H1 (cell line): ENCODE measurements around the gene IFT122. TPM values are rescaled to one million over a fixed set of nuclear protein-coding genes. Genes with fewer than 3 reads are reported as not detected.

ENCODE experiments used
- ATF2 ChIP-seq: IDR thresholded peaks from 2 replicates; pipeline ENCODE4 v1.6.1; 2012; ENCODE audit warnings: low read length, inconsistent platforms
- CHD2 ChIP-seq: IDR thresholded peaks from 2 replicates; pipeline ENCODE4 v1.6.1; 2012; ENCODE audit warnings: low read length, improper control_type of control experiment
- FOSL1 ChIP-seq: IDR thresholded peaks from 2 replicates; pipeline ENCODE4 v1.6.1; 2011; ENCODE audit warnings: mild to moderate bottlenecking, low read depth, low read length, moderate library complexity; ENCODE audit not compliant: insufficient read depth
- KDM4A ChIP-seq: IDR thresholded peaks from one replicate; pipeline ENCODE4 v1.7.1; 2012; ENCODE audit warnings: low read depth, mild to moderate bottlenecking, moderate library complexity, low read length, inconsistent platforms; ENCODE audit not compliant: severe bottlenecking
- RNF2 ChIP-seq: fragments of 200-900, 300-1000 bp; sonication (generic); IDR thresholded peaks from 2 replicates; pipeline ENCODE4 v1.7.1; 2016; ENCODE audit warnings: borderline replicate concordance, low read depth, mild to moderate bottlenecking, antibody characterized with exemption, low read length; ENCODE audit not compliant: poor library complexity, severe bottlenecking; ENCODE audit errors: missing control alignments
- SP2 ChIP-seq: IDR thresholded peaks from 2 replicates; pipeline ENCODE4 v1.6.1; 2012; ENCODE audit warnings: mild to moderate bottlenecking, low read length, inconsistent platforms
- TBP ChIP-seq: IDR thresholded peaks from 2 replicates; pipeline ENCODE4 v1.6.1; 2011; ENCODE audit warnings: low read depth, low read length, improper control_type of control experiment
- polyA plus RNA-seq, 7 experiments: library from polyadenylated mRNA; depleted of rRNA in 3 of 7; stranded (reverse) in 5 of 7; unstranded in 2 of 7; fragments of >200 nt in 5 of 7; fragments of 200-250 nt in 2 of 7; gene quantifications; 1 replicate in 5 of 7; 2 replicates in 1 of 7; 4 replicates in 1 of 7; pipeline versions ENCODE4 v1.2.1 to v1.2.3, GENCODE V29; 2011 to 2013; ENCODE audit warnings: missing spikeins in 2 of 7, mixed read lengths in 2 of 7
- total RNA-seq: library from RNA; stranded (reverse); fragmentation: NEBNext Ultra II Directional; extraction: Animal tissue kit (Norgen Biotek cat#: 25700); gene quantifications from 2 replicates; pipeline ENCODE4 v1.2.1, GENCODE V29; 2021

Gene IFT122
- total and polyA plus RNA-seq, 2 of the 8 experiments (the other 6 are each of a cell fraction or from before 2014, with no cell fraction given): 23.7 to 25.1 TPM

- no peak for TF ChIP-seq TBP
- no peak for TF ChIP-seq ATF2
- no peak for TF ChIP-seq CHD2
- TF ChIP-seq SP2: no peak
- TF ChIP-seq KDM4A: no peak
- TF ChIP-seq RNF2: no peak
- TF ChIP-seq FOSL1: no peak
These were observed 24.2 kb upstream of the IFT122 start (continued) for GRCh38 chr3:129415830-129416229.
